Measurements from ENCODE around the gene MYRFL.
"Not testable (repeated sequence)": the region's sequence is repeated elsewhere in the genome, so short reads cannot be mapped to it uniquely, and the experiment has no call there.

The MYRFL gene

DNA sequence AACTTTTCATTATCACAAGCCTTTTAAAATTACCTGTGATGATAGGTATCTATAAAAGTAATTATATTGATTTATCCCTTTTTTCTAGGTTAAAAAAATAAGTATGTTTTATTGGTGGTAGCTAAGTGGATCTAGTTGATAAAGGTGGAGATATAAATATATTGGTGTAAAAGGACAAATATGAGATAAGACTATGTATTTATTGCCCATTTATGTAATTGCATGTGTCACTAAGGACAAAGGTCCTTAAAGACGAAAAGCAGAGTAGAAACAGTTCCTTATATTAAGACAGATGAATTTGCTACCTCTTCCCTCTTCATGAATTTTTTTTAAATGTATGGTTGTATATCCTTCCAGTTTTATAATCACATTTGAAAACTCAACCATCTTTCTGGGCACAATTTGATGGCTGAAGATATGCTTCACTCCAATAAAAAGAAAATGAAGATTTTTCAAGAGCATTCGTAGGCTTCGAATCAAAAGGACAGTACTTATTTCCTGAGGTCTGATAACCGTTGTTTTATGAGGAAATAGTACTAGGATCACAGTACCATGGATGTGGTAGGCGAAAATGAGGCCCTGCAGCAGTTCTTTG is at the start of gene MYRFL:
Gene MYRFL, plus strand, starts transcription at position 262 of the 595 bp plus-strand sequence. Its CDS starts 291 bp downstream, at position 553.
- DNase-seq (ENCODE audit: low read depth, low spot score), result no peak

DNA sequence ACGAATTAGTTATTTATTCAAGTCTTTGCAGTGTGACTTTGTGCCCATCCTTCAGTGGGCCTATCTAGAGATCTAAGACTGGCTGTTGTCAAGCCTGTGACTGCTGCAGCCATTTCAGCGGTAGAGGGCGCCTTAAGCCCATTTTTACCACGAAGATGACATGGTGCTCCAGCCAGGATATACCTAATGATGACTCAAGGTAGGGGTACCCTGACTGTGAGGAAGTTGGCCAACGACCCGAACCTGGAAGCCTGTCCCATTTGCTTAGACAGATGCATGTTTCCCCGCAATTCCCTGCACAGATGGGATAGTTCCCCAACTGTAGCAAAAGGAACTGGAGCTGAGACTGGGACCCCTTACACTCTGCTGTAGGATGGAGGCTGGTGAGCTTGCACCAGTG is 45.1 kb upstream of the MYRFL start:
- no peak for DNase-seq (ENCODE audit: low read depth, low spot score)

DNA sequence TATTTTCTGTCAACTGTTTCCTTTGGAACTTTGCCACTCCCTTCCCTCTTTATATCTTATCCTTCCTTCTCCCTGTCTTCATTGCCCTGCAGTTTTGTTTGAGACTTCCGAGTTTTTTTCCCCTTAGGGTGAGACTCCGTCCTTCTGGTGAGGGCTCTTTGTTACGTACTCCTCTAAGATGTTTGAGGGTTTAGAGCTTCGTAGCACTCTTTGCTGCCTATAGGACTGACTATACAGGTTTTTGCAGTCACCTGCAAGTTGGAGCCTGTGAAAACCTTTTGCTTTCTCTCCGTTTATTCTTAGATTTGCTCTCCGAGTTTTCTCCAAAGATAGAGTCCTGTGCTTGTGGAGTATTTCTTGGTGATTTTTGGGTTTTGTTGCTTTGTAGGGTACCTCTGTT is 41.7 kb upstream of the MYRFL start:
- no peak for DNase-seq (ENCODE audit: low read depth, low spot score)

DNA sequence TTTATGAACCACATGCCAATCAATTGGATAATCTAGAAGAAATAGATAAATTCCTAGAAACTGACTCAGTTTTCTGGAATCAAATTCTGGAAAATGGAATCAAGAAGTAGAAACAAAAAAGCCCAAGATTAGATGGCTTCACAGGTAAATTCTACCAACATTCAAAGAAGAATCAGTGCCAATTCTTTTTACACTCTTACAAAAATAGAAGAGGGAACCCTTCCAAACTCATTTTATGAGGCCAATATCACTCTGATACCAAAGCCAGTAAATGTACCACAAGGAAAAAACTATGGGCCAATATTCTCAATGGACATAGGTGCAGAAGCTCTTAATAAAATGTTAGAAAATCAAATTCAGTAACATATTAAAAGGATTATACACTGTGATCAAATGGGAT is 35.7 kb upstream of the MYRFL start:
- DNase-seq (ENCODE audit: low read depth, low spot score), result no peak

GRCh38 chr12:69792533-69792932 is 32.5 kb upstream of the MYRFL start:
- DNase-seq (ENCODE audit: low read depth, low spot score), result no peak

DNA sequence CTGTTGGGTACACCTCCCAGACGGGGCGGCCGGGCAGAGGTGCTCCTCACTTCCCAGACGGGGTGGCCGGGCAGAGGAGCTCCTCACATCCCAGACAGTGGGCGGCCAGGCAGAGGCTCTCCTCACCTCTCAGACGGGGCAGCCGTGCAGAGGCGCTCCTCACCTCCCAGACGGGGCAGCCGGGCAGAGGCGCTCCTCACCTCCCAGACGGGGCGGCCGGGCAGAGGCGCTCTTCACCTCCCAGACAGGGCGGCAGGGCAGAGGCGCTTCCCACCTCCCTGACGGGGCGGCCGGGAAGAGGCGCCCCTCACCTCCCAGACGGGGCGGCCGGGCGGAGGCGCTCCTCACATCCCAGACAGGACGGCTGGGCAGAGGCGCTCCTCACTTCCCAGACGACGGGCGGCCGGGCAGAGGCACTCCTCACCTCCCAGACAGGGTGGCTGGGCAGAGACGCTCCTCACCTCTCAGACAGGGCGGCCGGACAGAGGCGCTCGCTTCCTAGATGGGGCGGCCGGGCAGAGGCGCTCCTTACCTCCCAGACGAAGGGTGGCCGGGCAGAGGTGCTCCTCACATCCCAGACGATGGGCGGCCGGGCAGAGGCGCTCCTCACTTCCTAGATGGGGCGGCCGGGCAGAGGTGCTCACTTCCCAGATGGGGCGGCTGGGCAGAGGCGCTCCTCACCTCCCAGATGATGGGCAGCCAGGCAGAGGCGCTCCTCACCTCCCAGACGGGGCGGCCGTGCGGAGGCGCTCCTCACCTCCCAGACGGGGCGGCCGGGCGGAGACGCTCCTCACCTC is 17.7 kb upstream of the MYRFL start:
- not testable (repeated sequence) for DNase-seq (ENCODE audit: low read depth, low spot score)

DNA sequence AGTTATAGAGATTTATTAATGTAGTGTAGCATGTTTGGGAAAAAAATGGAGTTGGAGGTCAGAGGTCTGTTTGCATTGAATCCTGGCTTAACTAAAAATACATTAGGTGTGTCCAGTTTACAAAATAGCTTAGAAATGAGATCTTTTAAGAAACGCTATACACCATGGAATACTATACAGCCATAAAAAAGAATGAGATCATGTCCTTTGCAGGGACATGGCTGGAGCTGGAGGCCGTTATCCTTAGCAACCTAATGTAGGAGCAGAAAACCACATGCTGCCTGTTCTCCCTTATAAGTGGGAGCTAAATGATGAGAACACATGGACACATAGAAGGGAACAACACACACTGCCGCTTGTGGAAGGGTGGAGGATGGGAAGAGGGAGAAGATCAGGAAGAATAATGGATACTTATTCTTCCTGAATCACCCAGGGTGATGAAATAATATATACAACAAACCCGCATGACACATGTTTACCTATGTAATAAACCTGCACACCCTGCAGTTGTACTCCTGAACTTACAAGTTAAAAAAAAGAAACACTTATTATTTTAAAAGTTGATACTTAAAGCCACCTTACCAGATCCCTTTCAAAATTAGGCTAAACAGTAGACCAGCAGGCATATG is 14.0 kb upstream of the MYRFL start:
- no peak for DNase-seq (ENCODE audit: low read depth, low spot score)

DNA sequence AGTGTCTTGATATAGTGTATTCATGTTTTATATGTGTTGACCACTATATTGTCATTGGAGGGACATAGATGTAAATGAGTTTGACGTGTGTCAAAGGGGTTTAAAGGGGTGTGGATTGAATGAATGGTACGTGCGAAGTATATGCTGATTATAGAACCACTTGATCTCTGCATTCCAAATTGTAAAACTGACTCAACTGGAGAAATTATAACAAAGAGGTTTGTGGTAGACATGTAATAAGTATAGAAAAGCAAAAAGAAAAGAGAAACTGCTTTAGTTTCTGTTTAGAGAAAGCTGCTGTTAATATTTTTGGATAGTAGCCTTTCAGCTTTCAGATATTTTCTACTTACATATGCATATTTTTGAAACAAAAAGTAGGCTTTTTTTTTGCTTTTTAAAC is 8.9 kb upstream of the MYRFL start:
- DNase-seq (ENCODE audit: low read depth, low spot score), result no peak

DNA sequence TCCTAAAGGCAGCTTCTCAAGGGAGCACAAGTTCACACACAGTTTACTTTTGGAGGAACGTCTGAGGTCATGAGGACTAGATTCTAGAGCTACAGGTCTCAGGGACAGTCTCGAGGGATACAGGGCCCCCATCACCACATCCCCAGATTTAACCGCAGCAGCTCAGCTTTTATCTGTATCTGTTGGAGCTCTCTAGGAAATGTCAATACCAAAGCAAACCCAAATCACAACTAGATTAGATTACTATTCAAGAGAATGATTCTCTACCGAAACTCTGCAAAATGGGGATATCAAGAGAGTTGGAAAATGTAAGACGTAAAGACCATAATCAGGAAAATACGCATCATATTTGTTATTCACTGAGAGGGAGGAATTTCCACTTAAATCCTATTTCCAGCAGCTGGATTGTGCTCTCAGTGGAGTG is 4.0 kb upstream of the MYRFL start:
- no peak for DNase-seq (ENCODE audit: low read depth, low spot score)

DNA sequence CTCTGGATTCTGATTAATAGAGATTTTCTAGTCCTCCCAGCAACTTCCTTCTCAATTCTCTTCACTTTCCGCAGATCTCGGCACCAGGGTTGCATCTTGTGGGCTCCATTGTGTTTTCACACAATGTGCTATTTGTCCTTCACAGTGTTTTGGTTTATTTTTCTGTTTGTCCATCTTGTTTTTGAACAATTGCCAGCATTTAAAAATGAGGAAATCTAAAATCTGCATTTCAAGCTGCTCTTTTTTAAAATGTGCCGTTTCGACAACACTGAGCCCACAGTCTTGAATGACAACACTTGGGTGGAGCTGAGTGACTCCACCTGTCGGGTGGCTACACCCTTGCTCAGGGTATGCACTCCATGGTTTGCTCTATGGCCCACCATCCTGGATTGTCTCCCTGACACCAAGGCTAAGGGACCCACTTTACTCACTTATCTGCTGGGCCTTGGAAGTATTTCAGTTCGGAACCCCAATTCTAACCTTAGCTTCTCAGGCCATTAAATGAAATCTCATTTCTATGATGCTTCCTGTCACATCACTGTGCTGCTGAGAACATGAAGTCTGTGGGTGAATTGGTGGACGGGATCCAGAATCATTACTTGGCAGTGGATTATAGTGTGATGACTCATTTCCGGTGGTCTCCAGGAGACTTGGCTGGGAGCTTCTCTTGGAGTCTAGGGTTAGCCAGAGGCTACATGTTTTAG is 3.4 kb upstream of the MYRFL start:
- no peak for DNase-seq (ENCODE audit: low read depth, low spot score)

DNA sequence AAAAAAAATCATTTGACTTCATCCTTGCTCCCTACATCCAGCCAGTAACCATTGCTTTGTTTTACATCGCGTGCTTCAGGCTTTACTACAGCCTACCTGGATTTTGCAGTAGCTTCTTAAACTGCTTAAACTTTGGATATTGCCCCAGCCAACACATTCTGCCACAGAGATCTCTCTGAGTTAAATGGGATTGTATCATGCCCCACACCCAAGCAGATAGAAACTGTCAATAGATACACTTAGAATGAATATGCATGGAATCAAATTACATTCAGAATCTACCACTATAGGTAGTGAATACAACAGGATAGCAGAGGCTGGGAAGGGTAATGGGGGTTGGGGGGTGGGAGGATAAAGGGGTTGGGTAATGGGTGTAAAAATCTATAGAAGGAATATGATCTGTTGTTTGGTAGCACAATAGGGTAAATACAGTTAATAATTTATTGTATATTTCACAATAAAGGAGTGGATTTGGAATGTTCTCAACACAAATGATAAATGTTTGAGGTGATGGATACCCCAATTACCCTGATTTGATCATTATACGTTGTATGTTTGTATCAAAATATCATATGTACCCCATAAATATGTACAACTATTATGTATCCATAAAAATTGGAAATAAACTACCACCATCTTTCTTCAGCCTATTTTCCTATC is 2.7 kb upstream of the MYRFL start:
- no peak for DNase-seq (ENCODE audit: low read depth, low spot score)

GRCh38 chr12:69824028-69824427 is 999 bp upstream of the MYRFL start:
- no peak for DNase-seq (ENCODE audit: low read depth, low spot score)

GRCh38 chr12:69828897-69829296 is 3.9 kb downstream of the MYRFL start:
- DNase-seq (ENCODE audit: low read depth, low spot score), result no peak

- DNase-seq (ENCODE audit: low read depth, low spot score), result no peak
Observed at GRCh38 chr12:69833696-69834095, 8.7 kb downstream of the MYRFL start.

- DNase-seq (ENCODE audit: low read depth, low spot score), result no peak
Observed at GRCh38 chr12:69834147-69834546, 9.1 kb downstream of the MYRFL start.

DNA sequence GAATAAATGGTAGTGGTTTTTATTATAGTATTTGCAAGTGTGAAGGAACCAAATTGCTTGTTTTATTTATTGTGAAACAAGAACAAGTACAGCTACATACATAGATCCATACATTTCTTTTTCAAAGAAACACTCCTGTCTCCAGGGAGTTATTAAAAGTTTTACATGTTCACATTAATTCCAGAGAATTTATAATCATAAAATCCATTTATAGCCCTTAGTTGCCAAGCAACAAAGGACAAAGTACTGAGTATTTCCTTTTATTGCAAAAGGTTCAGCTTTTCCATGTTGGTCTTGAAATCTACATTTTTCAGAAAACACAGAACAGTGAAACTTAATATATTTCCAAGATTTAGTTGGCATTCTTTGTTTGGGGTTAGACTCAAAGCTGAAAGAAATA is 9.5 kb downstream of the MYRFL start:
- DNase-seq (ENCODE audit: low read depth, low spot score), result no peak

- DNase-seq (ENCODE audit: low read depth, low spot score), result no peak
Observed at GRCh38 chr12:69835081-69835480, 10.1 kb downstream of the MYRFL start.

DNA sequence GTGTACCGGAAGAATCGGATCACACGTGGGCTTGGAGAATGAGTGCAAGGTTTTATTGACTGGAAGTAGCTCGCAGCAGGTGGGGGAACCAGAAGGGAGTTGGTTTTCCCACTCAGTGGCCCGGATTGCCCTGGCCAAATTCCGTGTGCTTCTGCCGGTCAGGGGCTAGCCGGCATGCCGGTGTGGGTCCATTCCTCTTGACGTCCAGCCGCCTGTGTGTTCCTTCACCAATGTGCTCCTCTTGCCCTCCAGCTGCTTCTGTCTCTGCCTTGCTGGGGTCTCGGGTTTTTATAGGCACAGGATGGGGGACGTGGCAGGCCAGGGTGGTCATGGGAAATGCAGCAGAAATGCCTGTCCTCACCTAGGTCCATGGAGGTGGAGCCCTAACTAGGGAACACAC is 11.0 kb downstream of the MYRFL start:
- no peak for DNase-seq (ENCODE audit: low read depth, low spot score)

DNA sequence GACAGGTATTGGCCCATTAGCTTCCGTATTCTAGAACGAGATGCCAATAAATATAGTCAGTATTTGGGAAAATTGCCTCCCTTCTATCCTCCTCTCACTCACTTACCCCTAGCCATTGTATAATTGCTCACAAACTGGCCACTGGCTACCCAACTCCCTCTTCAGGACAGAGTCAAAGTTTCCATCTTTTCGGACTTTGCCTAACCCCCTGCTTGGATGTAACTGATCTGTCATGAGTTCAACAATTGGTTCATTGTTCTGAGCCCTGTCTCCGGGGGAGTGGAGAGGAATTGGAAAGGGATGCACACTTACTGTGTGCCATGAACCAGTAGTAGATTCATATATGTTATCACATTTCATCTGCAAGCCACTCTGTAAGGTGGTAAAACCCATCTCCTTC is 12.2 kb downstream of the MYRFL start:
- no peak for DNase-seq (ENCODE audit: low read depth, low spot score)

GRCh38 chr12:69837657-69838415 is 12.8 kb downstream of the MYRFL start:
- no peak for DNase-seq (ENCODE audit: low read depth, low spot score)

DNA sequence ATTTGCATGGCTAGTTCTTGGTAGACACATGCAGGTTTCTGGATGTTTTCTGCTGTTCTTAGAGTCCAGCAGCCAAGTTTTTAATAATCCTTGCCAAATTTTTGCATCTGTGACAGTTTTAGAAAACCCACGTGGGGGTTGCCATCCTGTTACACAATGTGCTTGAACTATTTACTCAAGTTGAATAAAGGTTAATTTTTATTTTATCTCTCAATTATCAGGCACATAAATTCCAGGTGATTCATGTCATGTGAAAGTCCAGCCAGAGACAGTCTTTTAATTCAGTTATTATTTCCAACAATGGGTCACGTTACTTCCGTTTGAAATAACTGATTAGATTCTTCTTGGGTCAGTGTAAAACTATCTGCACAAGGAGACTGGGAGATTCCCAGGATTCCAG is 15.7 kb downstream of the MYRFL start:
- DNase-seq (ENCODE audit: low read depth, low spot score), result no peak
